Measurements from ENCODE around the gene NPHP4.

- TF ChIP-seq CTCF (optimal IDR thresholded peaks at IDR 0.05 in 1 of 3, IDR thresholded peaks at IDR 0.05 in 1 of 3, conservative IDR thresholded peaks at IDR 0.05 in 1 of 3; ENCODE audit: extremely low read depth in 1 of 3, insufficient read depth in 2 of 3, low read length in 3 of 3), result no peak
- no peak for TF ChIP-seq EZH2 (IDR thresholded peaks at IDR 0.05; ENCODE audit: low read length)
These were observed 14.7 kb upstream of the NPHP4 start for GRCh38 chr1:6006882-6007281.
